Retinal pigment epithelial cell (primary cell): ENCODE results near the gene RFX4.

Experiments used
- DNase-seq: peaks from one replicate; pipeline ENCODE4 v3.0.0-alpha.2; 2010; ENCODE audit warnings: low read depth
- H3K4me3 ChIP-seq: 2 replicates; pipeline ENCODE4 v1.5.1; 2011; ENCODE audit warnings: mild to moderate bottlenecking, low read length, control low read depth, moderate library complexity
- CTCF ChIP-seq: conservative IDR thresholded peaks from 2 replicates; pipeline ENCODE4 v1.5.1; 2011; ENCODE audit warnings: low read depth, low read length, control low read depth, inconsistent platforms

RFX4 gene

GRCh38 chr12:106769078-106769477 is 186.3 kb downstream of the RFX4 start:
- H3K4me3 ChIP-seq = no peak overlapping the region
- no peak for DNase-seq
- TF ChIP-seq CTCF = no peak

- TF ChIP-seq CTCF = no peak
- no peak overlapping the region for H3K4me3 ChIP-seq
- no peak for DNase-seq
Observed at GRCh38 chr12:106769546-106769945, 186.7 kb downstream of the RFX4 start.

GRCh38 chr12:106771425-106771824 is 188.6 kb downstream of the RFX4 start:
- H3K4me3 ChIP-seq = no peak overlapping the region
- no peak for DNase-seq
- TF ChIP-seq CTCF = no peak

- DNase-seq = no peak
- TF ChIP-seq CTCF = no peak
Observed at GRCh38 chr12:106773286-106774004, 190.6 kb downstream of the RFX4 start.

GRCh38 chr12:106774005-106774807 is 191.4 kb downstream of the RFX4 start, which contains the start of gene RIC8B:
TSS of gene RIC8B (plus strand) at chr12:106774682. CDS start at chr12:106774746, 64 bp downstream.
- TF ChIP-seq CTCF = no peak

More at GRCh38 chr12:106773286-106774004, 190.6 kb downstream of the RFX4 start:
- peak overlapping the region; percentile 91 for H3K4me3 ChIP-seq

GRCh38 chr12:106774808-106775524 is 192.2 kb downstream of the RFX4 start:
- no peak for TF ChIP-seq CTCF
- peak overlapping the region; percentile 91 for H3K4me3 ChIP-seq
- no peak for DNase-seq

More at GRCh38 chr12:106774005-106774807, 191.4 kb downstream of the RFX4 start, which contains the start of gene RIC8B:
- peak; percentile 98 for DNase-seq
- H3K4me3 ChIP-seq = peak within 1 kb of the TSS; percentile 91
